IMR-90 (cell line): Measurements from ENCODE around the gene PSMA7. TPM values are rescaled to one million over a fixed set of nuclear protein-coding genes. Genes with fewer than 3 reads are reported as not detected.

Experiments used
- ATAC-seq: fragments of 200-7000 bp; cut with Tn5 transposase; 2 replicates; pipeline ENCODE4 v1.9.1; 2020; ENCODE audit warnings: low read depth, mild to moderate bottlenecking, moderate library complexity
- BruUV-seq: library from RNA; stranded (reverse); fragments of 400-500 nt; replicated peaks from 2 replicates; lab custom pipeline; 2021; lab: Mats Ljungman, UMichigan
- CTCF ChIA-PET: fragments of 300-600 bp; formaldehyde crosslinking; extraction: SDS; loops from one replicate; lab custom pipeline; 2021; ENCODE audit warnings: antibody characterized with exemption; lab: Yijun Ruan, JAX
- POLR2A ChIA-PET: fragments of 300-600 bp; sonication (Branson Sonifier 250); formaldehyde crosslinking; loops from one replicate; lab custom pipeline; 2022; ENCODE audit warnings: antibody characterized with exemption; ENCODE audit not compliant: unreplicated experiment; lab: Charles Lee
- DNase-seq: peaks from one replicate; pipeline ENCODE4 v3.0.0; 2013
- H2AFZ ChIP-seq: replicated peaks from 2 replicates; pipeline ENCODE3; 2013; ENCODE audit warnings: low read length, mild to moderate bottlenecking; ENCODE audit not compliant: poor library complexity
- H2AK5ac ChIP-seq: 2 replicates; pipeline ENCODE4 v1.6.1; 2013; ENCODE audit warnings: low read depth, low read length, inconsistent platforms
- H2AK9ac ChIP-seq: replicated peaks from 2 replicates; pipeline ENCODE3; 2013; ENCODE audit warnings: mild to moderate bottlenecking, low read depth, low read length, moderate library complexity; ENCODE audit not compliant: poor library complexity
- H2BK120ac ChIP-seq: 2 replicates; pipeline ENCODE4 v1.6.1; 2013; ENCODE audit warnings: low read depth, low read length, inconsistent platforms
- H2BK15ac ChIP-seq: 3 replicates; pipeline ENCODE4 v1.6.1; 2013; ENCODE audit warnings: low read depth, low read length, inconsistent platforms
- H2BK20ac ChIP-seq: 2 replicates; pipeline ENCODE4 v1.6.1; 2013; ENCODE audit warnings: low read depth, mild to moderate bottlenecking, inconsistent platforms, low read length, moderate library complexity
- H2BK5ac ChIP-seq: 2 replicates; pipeline ENCODE4 v1.6.1; 2013; ENCODE audit warnings: mild to moderate bottlenecking, low read depth, low read length, inconsistent platforms; ENCODE audit not compliant: poor library complexity, severe bottlenecking
- H3K14ac ChIP-seq: replicated peaks from 2 replicates; pipeline ENCODE4 v1.6.1; 2013; ENCODE audit warnings: low read depth, low read length, inconsistent platforms
- H3K18ac ChIP-seq: 2 replicates; pipeline ENCODE4 v1.6.1; 2013; ENCODE audit warnings: low read depth, low read length, control low read depth
- H3K23ac ChIP-seq: 2 replicates; pipeline ENCODE4 v1.6.1; 2013; ENCODE audit warnings: low read depth, low read length, inconsistent platforms
- H3K27ac ChIP-seq: 2 replicates; pipeline ENCODE4 v1.5.1; 2013; ENCODE audit warnings: mild to moderate bottlenecking, control low read depth, low read length; ENCODE audit not compliant: insufficient read depth
- H3K27me3 ChIP-seq: 2 replicates; pipeline ENCODE4 v1.6.1; 2013; ENCODE audit warnings: low read length; ENCODE audit not compliant: control insufficient read depth, insufficient read depth
- H3K36me3 ChIP-seq: 2 replicates; pipeline ENCODE4 v1.6.1; 2013; ENCODE audit warnings: low read length, mixed read lengths; ENCODE audit not compliant: control insufficient read depth, insufficient read depth
- H3K4ac ChIP-seq: 2 replicates; pipeline ENCODE4 v1.6.1; 2013; ENCODE audit warnings: low read depth, low read length, inconsistent platforms
- H3K4me1 ChIP-seq: 2 replicates; pipeline ENCODE4 v1.6.1; 2013; ENCODE audit warnings: low read length, mixed read lengths; ENCODE audit not compliant: control insufficient read depth, insufficient read depth
- H3K4me2 ChIP-seq: 2 replicates; pipeline ENCODE4 v1.6.1; 2013; ENCODE audit warnings: low read depth, mild to moderate bottlenecking, control low read depth, low read length, moderate library complexity
- H3K4me3 ChIP-seq: 2 replicates; pipeline ENCODE4 v1.5.1; 2013; ENCODE audit warnings: low read depth, mild to moderate bottlenecking, control low read depth, low read length, moderate library complexity; ENCODE audit not compliant: insufficient read depth
- H3K56ac ChIP-seq: 2 replicates; pipeline ENCODE4 v1.6.1; 2013; ENCODE audit warnings: low read length, inconsistent platforms; ENCODE audit not compliant: insufficient read depth; ENCODE audit errors: extremely low read depth
- H3K79me1 ChIP-seq, 2 experiments: 2 replicates each; pipeline ENCODE4 v1.6.1; 2013; ENCODE audit warnings: low read length in 2 of 2, inconsistent platforms in 1 of 2, low read depth in 1 of 2
- H3K9ac ChIP-seq: 2 replicates; pipeline ENCODE4 v1.6.1; 2013; ENCODE audit warnings: low read depth, low read length, control low read depth
- H3K9me1 ChIP-seq: 2 replicates; pipeline ENCODE4 v1.6.1; 2013; ENCODE audit warnings: low read length, inconsistent platforms; ENCODE audit not compliant: insufficient read depth
- H3K9me3 ChIP-seq: 2 replicates; pipeline ENCODE4 v1.6.1; 2013; ENCODE audit warnings: low read length; ENCODE audit not compliant: control insufficient read depth, insufficient read depth
- H4K20me1 ChIP-seq: 2 replicates; pipeline ENCODE4 v1.6.1; 2013; ENCODE audit warnings: low read length, inconsistent platforms; ENCODE audit not compliant: insufficient read depth
- H4K5ac ChIP-seq: 2 replicates; pipeline ENCODE4 v1.6.1; 2013; ENCODE audit warnings: mild to moderate bottlenecking, low read depth, low read length, control low read depth
- H4K8ac ChIP-seq, 2 experiments: 2 replicates each; pipeline ENCODE4 v1.6.1; 2013; ENCODE audit warnings: low read depth in 2 of 2, low read length in 2 of 2, control low read depth in 1 of 2, inconsistent platforms in 1 of 2
- H4K91ac ChIP-seq: 2 replicates; pipeline ENCODE4 v1.6.1; 2013; ENCODE audit warnings: low read depth, low read length, inconsistent platforms; ENCODE audit not compliant: insufficient read depth
- BHLHE40 ChIP-seq: fragments of 150-350 bp; IDR thresholded peaks from 2 replicates; pipeline ENCODE4 v1.6.1; 2016; ENCODE audit warnings: mild to moderate bottlenecking, low read depth, low read length
- CEBPB ChIP-seq: IDR thresholded peaks from 2 replicates; pipeline ENCODE4 v1.6.1; 2012; ENCODE audit warnings: low read depth, low read length, improper control_type of control experiment
- CHD1 ChIP-seq: IDR thresholded peaks from 2 replicates; pipeline ENCODE4 v1.6.1; 2012; ENCODE audit warnings: low read depth, low read length, improper control_type of control experiment
- FOS ChIP-seq: fragments of 150-350 bp; IDR thresholded peaks from 2 replicates; pipeline ENCODE4 v1.6.1; 2016; ENCODE audit warnings: low read depth, low read length
- MAZ ChIP-seq: IDR thresholded peaks from 2 replicates; pipeline ENCODE4 v1.6.1; 2012; ENCODE audit warnings: low read depth, mild to moderate bottlenecking, low read length, improper control_type of control experiment, moderate library complexity, borderline replicate concordance
- MXI1 ChIP-seq: IDR thresholded peaks from 2 replicates; pipeline ENCODE4 v1.6.1; 2012; ENCODE audit warnings: low read depth, mild to moderate bottlenecking, low read length, moderate library complexity, borderline replicate concordance
- POLR2A ChIP-seq: IDR thresholded peaks from 2 replicates; pipeline ENCODE4 v1.6.1; 2012; ENCODE audit warnings: mild to moderate bottlenecking, low read depth, low read length
- RAD21 ChIP-seq: IDR thresholded peaks from 2 replicates; pipeline ENCODE4 v1.6.1; 2012; ENCODE audit warnings: low read length, improper control_type of control experiment
- RCOR1 ChIP-seq: IDR thresholded peaks from 2 replicates; pipeline ENCODE4 v1.6.1; 2012; ENCODE audit warnings: mild to moderate bottlenecking, low read length, improper control_type of control experiment; ENCODE audit not compliant: insufficient replicate concordance
- RFX5 ChIP-seq: IDR thresholded peaks from 2 replicates; pipeline ENCODE4 v1.8.0; 2012; ENCODE audit warnings: low read depth, mild to moderate bottlenecking, low read length, moderate library complexity
- SMC3 ChIP-seq: fragments of 150-350 bp; IDR thresholded peaks from 2 replicates; pipeline ENCODE4 v1.6.1; 2016; ENCODE audit warnings: low read depth, mild to moderate bottlenecking, antibody characterized with exemption, low read length, moderate library complexity
- WGBS, 2 experiments: methylation state at CpG; one replicate each; pipeline versions ENCODE4 v1.1.5 to v1.1.7; 2013; ENCODE audit warnings: missing lambda C conversion rate in 2 of 2; ENCODE audit not compliant: insufficient read length in 1 of 2; ENCODE audit errors: extremely low coverage in 2 of 2; 5-methylcytosine and 5-hydroxymethylcytosine counted together
- dilution Hi-C: fragments of 300-500 bp; cut with HindIII; formaldehyde crosslinking; loops from one replicate; pipeline ENCODE4 v1.14.3; 2018; ENCODE audit warnings: low sequenced_read_pairs; ENCODE audit not compliant: unreplicated experiment
- in situ Hi-C: fragments of 300-500 bp; cut with MboI; formaldehyde crosslinking; loops from 3 replicates; pipeline ENCODE4 v1.14.3; 2019; ENCODE audit warnings: low sequenced_read_pairs, inconsistent platforms, mixed read lengths
- intact Hi-C: fragments of 100-400 bp; cut with micrococcal nuclease; formaldehyde crosslinking; loops from 2 replicates; pipeline ENCODE4 v1.10.0; 2022
- polyA plus RNA-seq, 3 experiments: library from polyadenylated mRNA; depleted of rRNA; stranded (reverse); fragments of >200 nt; gene quantifications; 2 replicates each; pipeline ENCODE4 v1.2.3, GENCODE V29; 2012; ENCODE audit warnings: low replicate concordance in 1 of 3
- total RNA-seq: library from RNA; depleted of rRNA; stranded (reverse); fragments of >200 nt; gene quantifications from 2 replicates; pipeline ENCODE4 v1.2.3, GENCODE V29; 2012
- TF ChIP-seq, protein P1 (sequence below): conservative IDR thresholded peaks from 2 replicates; pipeline ENCODE4 v1.5.1; 2012; ENCODE audit warnings: mild to moderate bottlenecking, low read depth, low read length, improper control_type of control experiment

The PSMA7 gene
- total and polyA plus RNA-seq, 2 of the 4 experiments (the other 2 are of a cell fraction), result 417 to 458 TPM

DNA sequence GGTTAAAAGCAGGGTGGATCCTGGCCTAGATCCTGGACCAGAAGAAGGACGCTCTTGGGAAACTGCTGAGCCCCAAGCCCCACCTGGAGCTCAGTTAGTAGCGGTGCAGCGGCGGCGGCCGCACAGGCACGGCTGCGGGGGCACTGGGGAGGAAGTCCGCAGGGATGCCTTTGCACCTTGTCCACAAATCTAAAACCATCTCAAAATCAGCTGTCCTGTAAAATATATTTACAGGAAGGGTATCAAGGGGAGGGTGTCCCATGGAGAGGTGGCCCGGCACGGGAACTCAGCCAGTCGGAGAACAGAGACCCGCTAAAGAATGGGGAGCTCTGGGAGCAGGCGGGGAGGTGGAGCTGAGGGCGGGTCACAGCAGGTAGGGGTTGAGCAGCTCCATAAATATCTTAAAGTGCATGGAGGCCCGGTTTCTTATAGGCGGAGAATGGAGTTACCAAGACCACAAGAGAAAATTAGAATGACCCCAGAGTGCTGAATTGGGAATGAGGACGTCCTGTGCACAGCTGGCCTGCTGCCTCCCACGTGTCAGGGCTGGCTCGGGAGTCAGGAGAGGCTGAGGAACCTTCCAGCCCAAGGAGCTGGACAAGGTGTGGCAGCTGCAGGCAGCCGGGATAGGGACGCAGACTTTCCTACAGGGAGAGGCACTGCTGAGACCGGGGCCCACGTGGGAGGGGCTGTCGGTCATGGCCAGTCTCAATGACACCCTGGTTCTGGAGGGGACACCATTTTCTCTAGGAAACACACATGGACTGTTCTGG, 47.6 kb upstream of the PSMA7 start (continued):
- no peak for TF ChIP-seq POLR2A

DNA sequence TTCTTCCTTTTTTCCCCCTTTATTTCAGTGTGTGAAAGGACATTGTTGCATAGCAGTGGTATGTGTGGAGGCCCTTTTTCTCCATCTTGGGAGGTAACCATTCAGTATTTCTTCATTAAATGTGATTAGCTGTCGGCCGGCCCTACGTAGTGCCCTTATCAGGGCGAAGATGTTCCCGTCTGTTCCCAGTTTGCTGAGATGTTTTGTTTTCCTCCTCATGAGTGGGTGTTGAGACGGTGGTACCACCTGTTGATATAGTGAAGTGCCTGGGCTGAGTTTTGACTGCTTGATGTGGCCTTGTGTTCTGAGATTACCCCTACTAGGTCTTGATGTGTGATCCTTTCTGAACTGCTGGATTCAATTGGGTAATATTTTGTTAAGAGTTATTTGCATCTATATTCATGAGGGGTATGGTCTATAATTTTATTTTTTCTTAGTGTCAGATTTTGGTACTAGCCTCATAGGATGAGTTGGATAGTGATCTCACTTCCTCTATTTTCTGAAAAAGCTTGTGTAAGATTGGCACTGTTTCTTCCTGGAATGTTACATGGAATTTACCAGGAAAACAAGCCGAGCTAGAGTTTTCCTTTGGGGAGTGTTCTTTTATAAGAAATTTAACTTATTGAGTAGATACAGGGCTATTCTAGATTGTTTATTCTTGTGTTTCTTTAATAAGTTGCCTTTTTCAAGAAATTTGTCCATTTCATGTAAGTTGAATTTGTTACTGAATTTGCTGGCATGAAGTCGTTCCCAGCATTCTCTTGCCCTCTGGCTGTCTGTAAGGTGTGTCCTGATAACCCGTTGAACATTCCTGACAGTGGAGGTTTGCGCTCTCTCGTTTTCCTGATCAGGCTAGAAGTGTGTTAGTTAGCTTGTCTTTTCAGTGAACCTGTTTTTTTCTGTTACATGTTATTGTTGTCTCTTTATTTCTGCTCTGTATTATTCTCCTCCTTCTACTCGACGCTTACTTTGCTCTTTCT, 44.0 kb upstream of the PSMA7 start:
- Histone ChIP-seq H3K18ac (no peak overlapping the region), H4K8ac (no peak overlapping the region), H3K23ac (no peak overlapping the region), H3K79me1 (peaks cover 27 to 60% of the 10 kb centered on the region in 2 experiments), H2AK5ac (no peak overlapping the region), H3K9me3 (no peaks in the 10 kb centered on the region), H4K91ac (no peak overlapping the region), H3K27ac (no peak overlapping the region), H3K4me3 (no peak overlapping the region), H3K56ac (no peak overlapping the region), H2BK15ac (no peak overlapping the region; the same call in 2 of the 3 replicates), H3K14ac (no peak overlapping the region; the same call in 1 of the 2 replicates), H3K4ac (no peak overlapping the region), H2BK120ac (no peak overlapping the region), H3K4me2 (no peak overlapping the region), H3K9me1 (peaks cover 8% of the 10 kb centered on the region; the same call in 1 of the 2 replicates), H4K5ac (no peak overlapping the region), H4K20me1 (peaks cover 22% of the 10 kb centered on the region; the same call in 1 of the 2 replicates), H3K36me3 (peaks cover 10% of the 10 kb centered on the region), H2AK9ac (no peak overlapping the region), H3K9ac (no peak overlapping the region), H3K4me1 (peaks cover 7% of the 10 kb centered on the region), H2AFZ (no peak overlapping the region), H3K27me3 (no peaks in the 10 kb centered on the region), H2BK20ac (no peak overlapping the region), H2BK5ac (no peak overlapping the region)
- ATAC-seq (no peak), DNase-seq (peak; percentile 37)
- in situ Hi-C loops, result no loop called here
- TSS peak; percentile 9 for BruUV-seq
- dilution Hi-C loops, result no loop called here
- WGBS, 2 experiments, result no CpG with 5 or more reads among the region's 13 CpGs
- ChIA-PET POLR2A (no interaction called here), CTCF (interaction anchor here (1.4 kb wide), 1 partner anchor 176 kb away, joined by 4 read pairs; no protein-coding TSS in a partner anchor)
- intact Hi-C loops, result loop anchor here (10.0 kb wide), 1 partner anchor 68 kb away; no protein-coding TSS in a partner anchor
- TF ChIP-seq, protein P1, sequence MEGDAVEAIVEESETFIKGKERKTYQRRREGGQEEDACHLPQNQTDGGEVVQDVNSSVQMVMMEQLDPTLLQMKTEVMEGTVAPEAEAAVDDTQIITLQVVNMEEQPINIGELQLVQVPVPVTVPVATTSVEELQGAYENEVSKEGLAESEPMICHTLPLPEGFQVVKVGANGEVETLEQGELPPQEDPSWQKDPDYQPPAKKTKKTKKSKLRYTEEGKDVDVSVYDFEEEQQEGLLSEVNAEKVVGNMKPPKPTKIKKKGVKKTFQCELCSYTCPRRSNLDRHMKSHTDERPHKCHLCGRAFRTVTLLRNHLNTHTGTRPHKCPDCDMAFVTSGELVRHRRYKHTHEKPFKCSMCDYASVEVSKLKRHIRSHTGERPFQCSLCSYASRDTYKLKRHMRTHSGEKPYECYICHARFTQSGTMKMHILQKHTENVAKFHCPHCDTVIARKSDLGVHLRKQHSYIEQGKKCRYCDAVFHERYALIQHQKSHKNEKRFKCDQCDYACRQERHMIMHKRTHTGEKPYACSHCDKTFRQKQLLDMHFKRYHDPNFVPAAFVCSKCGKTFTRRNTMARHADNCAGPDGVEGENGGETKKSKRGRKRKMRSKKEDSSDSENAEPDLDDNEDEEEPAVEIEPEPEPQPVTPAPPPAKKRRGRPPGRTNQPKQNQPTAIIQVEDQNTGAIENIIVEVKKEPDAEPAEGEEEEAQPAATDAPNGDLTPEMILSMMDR, result no peak
- TF ChIP-seq MXI1 (no peak), RFX5 (no peak), FOS (no peak), RCOR1 (no peak), MAZ (no peak), BHLHE40 (no peak), CHD1 (no peak), POLR2A (no peak), RAD21 (no peak), CEBPB (no peak), SMC3 (no peak)
